GM19238 (cell line): Measurements from ENCODE around the gene FAM171A1.
"Not testable (repeated sequence)": the region's sequence is repeated elsewhere in the genome, so short reads cannot be mapped to it uniquely, and the experiment has no call there.

Experiments
- DNase-seq: peaks from one replicate; pipeline ENCODE4 v3.0.0; 2011; ENCODE audit warnings: low spot score; ENCODE audit not compliant: insufficient read length

The FAM171A1 gene

DNA sequence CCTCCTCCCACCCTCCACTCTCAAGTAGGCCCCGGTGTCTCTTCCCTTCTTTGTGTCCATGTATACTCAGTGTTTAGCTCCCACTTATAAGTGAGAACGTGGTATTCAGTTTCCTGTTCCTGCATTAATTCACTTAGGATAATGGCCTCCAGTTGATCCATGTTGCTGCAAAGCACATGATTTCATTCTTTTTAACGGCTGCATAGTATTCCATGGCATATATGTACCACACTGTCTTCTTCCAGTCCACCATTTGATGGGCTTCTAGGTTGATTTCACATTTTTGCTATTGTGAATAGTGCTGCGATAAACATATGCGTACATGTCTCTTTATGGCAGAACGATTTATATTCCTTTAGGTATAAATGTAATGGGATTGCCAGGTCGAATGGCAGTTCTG is 51.0 kb downstream of the FAM171A1 start:
- DNase-seq, result no peak

DNA sequence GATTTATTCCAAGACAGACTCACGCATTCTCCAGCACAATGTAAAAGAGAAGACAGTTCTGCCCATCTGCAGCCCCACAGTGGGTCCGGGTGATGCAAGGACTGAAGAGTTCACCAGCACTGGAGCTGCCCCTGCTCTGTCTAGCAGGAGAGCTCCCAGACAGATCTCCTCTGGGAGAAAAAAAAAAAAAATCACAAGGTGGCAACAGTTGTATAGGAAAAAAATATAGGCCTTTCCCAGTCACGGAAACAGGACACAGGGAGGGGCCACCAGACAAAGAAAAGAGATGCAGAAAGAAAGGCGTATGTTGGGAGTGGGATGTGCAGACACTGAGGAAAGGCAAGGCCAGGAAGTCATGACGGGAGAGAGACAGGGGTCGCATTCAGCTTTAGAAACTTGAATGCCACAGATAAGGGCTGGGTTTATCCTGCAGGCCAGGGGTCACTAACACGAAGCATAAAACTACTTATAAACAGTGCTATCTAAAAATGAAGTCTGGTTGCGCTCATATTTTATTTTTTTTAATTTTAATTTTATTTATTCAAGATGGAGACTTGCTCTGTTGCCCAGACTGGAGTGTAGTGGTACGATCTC is 54.1 kb downstream of the FAM171A1 start:
- DNase-seq, result no peak

DNA sequence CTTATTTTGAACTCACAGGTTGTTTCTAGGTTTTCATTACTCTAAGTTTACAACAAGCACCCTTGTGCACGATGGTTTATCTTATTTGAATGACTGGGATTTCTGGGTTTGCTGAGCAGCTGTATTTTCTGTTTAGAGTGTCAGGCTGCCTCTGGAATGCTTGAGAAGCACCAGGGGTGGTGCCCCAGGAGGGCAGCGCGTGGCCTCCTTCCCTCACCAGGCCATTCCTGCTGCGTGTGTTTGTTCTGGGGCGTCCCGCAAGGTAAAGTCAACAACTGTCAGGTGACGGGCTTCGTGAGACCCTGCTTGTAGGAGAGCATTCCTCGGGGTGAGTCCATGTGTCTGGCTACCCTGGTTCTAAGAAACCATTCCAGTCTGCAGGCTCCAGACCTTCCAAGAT is 54.9 kb downstream of the FAM171A1 start:
- no peak for DNase-seq

DNA sequence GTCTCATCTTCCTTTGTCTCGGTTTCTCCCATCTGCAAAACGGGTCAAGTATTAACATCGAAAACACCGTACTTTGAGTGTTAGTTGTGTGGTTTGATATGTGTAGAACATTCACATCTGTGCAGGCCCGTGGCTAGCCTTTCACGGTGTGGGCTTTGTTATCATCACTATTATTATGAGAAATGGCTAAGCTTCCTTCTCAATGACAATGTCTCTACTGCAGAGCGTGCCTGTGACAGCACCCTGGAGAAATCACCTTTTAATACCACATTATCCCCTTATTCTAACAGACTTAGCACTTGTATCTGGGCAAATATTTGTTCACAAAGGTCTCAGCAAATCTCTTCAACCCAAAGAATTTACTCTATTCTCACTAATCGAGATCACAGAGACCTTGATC is 55.8 kb downstream of the FAM171A1 start:
- DNase-seq, result no peak

- DNase-seq, result no peak
Observed at GRCh38 chr10:15314482-15315045, 56.5 kb downstream of the FAM171A1 start.

DNA sequence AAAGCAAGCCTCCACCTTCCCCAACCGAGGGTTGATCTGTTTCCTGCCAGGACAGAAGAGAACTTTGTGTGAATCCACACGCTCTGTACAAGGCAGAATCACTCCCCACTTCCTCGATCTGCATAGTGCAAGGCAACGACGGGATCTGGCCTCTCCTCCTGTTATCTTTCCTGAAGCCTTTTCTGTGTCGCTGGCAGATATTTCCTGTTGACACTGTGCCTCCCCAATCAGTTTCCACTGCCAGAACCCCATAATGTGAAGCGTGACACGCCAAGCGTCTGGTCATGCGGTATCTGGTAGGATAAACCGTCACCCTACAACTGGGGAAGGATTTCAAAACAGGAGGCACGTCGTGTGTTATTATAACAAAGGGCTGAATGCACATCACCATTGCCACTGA is 57.2 kb downstream of the FAM171A1 start:
- no peak for DNase-seq

GRCh38 chr10:15313047-15313446 is 58.0 kb downstream of the FAM171A1 start:
- no peak for DNase-seq

DNA sequence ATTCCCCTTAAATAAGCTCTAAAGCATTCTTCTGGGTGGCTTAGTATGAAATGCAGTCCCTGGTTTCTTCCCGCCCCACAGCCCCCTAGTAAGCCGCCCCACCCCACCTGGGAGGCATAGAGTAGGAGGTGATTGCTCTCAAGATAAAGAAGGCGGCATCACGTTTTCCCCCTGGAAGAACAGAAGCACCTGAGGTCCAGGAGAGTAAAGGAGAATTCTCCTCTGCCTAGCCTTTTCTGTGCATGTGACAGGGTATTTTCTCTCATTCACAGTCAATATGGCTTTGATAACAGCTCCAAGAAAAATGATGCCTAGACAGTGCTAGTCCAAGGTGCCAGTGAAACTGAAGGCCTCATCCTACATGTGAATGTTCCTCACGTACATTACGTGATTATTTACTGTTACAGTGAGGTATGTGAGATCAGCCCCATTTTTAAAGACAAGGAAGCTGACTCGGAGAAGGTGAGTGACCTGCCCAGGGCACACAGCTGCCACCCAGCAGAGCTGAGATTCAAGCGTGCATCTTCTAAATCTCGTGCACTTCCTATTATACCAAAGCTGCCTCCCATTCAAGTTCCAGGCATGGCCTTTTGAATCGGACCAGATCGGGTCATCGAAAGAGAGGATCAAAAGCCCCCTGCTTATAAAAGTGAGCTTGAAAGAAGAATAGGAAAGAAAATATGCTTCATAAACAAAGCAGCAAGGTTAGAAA is 59.4 kb downstream of the FAM171A1 start:
- DNase-seq, result no peak

GRCh38 chr10:15310776-15311568 is 60.1 kb downstream of the FAM171A1 start:
- no peak for DNase-seq

- DNase-seq, result no peak
Observed at GRCh38 chr10:15309221-15309620, 61.9 kb downstream of the FAM171A1 start.

DNA sequence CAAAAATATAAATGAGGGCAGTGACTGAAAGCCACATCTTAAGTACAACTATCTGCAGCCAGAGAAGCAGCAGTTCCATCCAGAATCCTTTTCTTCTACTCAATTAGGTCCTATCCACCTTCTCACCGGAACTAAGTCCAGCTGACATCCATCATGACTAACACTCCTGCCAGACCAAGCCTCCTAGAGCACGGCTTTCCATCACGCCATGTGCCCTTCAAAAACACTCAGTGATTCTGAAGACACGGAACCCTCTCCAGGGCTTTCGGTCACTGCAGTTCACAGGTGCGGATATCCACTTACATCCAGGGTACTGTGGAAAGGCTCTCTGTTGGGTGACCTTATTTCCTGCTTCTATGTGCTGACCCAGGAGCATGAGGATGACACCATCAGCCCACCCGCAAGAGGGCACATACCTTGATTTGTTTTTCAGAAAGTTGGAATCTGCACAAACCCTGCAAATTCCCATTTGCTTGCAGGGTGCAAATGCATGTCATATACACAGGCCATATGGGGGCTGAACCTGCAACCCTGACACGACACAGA is 64.3 kb downstream of the FAM171A1 start:
- DNase-seq, result no peak

- no peak for DNase-seq
Observed at GRCh38 chr10:15305634-15306033, 65.5 kb downstream of the FAM171A1 start.

DNA sequence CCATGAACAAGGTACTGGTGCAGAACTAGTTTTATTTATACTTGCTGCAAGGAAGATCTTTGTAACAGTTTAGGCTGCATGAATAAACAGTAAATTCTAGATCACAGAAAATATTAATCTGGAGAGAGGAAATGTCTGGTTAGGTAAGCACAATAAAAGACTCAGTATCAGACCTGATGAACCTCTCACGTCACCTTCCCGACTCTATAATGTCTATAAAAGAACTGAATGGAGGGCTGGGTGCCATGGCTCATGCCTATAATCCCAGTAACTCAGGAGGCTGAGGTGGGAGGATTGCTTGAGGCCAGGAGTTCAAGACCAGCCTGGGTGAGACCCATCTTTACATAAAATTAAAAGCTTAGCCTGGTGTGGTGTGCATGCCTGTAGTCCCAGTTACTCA is 65.9 kb downstream of the FAM171A1 start:
- DNase-seq, result no peak

GRCh38 chr10:15302188-15302956 is 68.7 kb downstream of the FAM171A1 start:
- DNase-seq, result not testable (repeated sequence)

DNA sequence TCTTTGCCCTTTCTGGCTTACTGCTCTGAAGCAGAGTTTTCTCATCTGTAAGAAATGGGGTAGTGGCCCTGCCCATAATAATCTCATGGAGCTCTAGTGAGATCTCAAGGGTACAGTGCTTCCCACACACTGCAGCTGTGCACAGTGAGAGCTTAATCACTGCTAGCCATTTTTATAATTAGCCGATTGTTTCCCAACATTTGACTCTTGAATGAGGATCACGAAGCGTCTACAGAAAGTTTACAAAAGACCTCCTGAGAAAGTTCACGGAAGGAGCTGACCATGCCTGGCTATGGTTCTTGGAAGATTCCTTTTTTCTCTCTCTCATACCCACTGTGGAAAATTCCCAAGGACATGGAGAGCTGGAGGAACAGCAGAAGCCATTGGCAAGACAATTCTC is 70.4 kb downstream of the FAM171A1 start:
- DNase-seq, result no peak

GRCh38 chr10:15300145-15300544 is 70.9 kb downstream of the FAM171A1 start:
- DNase-seq, result no peak

DNA sequence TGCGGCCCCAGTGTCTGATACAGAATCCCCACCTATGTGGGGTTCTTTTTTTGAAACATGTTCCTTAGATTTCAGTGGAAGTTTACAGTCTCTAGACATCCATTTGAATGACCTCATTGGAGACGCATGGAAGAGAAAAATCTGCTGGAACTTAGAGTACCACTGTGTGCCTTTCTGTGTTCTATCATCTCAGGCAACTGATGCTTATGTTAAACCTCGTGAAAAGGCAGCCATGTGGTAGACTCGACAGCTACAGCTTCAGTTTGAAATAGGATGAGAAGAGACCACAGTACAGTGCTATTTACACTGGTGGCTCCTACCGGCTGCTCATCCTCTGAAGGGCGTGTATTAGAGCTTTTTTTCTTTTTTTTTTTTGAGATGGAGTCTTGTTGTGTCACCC is 74.4 kb downstream of the FAM171A1 start:
- no peak for DNase-seq

DNA sequence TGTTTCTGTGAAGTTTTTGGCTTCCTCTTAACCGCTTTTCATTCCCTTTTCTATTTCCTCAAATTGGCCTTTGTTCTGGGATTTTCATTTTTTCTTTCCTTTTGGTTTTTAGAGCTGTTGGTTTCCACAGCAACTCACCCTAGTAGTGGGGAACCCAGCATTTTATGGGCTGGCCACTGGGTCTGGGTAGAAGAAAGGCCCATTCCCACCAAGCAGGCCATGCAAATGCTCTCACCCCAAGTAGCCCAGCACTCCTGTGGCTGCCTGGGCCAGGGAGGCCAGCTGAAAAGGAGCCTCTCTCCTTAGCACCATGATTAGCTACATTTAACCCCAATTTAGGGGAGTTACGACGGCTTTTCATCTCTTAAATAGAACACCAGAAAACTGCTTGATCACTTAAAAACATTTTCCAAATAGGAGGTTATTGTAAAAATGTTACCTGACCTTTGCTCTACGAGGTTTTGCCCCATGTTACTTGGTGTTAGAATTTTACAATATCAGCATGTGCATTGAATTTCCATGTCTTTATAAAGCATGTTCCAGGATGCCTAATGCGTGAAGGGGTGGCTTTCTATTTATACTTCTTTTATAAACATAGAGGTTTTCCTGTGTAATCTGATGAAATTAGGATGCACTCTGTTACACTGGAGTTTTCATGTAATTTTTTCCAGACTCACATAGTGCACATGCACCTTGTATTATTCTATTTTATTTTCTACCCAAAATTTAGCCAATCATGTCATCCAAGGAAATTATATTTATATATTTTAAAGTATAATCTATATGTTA is 75.4 kb downstream of the FAM171A1 start:
- no peak for DNase-seq

DNA sequence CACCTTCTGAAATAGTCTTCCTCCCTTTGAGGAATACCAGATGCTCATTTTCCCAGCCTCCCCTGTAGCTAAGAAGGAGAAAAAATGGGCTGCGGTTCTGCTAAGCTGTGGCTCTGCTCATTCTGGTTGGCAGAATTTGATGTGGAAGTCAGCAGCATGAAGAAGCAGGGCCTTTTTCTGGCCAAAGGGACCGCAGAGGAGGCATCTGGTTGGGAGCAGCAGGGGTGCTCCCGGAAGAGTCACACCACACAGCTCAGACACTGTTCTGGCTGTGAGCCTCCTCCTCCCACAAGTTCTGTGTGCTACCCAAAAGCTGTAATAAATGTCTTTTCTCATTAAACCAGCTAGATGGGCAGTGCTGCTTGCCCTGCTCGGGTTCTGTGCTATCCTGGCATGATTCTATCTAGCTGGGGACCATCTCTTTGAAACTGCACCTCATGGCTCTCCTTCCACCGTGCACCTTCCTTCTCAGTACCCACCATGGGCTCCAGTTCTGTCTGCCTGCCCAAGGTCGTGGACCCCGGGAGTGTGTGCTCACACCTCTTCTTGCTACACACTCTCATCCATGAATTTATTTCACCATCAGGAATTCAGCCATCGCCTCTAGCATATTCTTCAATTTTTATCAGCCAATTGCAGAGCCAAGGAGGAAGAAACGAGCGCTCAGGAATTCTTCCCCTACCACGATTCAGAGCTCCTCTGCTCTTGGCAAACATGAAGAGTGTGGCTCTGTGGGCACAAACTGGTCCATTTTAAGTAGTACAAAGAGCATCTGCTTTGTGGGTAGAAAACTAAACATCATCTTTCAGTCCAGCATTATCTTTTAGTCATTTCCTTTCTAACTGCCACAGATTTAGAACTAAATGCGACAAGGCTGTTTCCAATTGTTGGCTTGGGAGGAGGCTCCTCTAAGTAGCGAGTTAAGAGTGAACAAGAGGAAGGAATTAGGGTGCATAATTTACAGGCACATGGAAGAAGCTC is 76.9 kb downstream of the FAM171A1 start:
- DNase-seq, result no peak
